CD4-positive, alpha-beta T cell treated with Interleukin-2 at 100 ng/mL for 4 hours (primary cell): ENCODE results near the gene PHOX2A.
"Not testable (repeated sequence)": the region's sequence is repeated elsewhere in the genome, so short reads cannot be mapped to it uniquely, and the experiment has no call there.

Experiments
- DNase-seq: peaks from one replicate; pipeline ENCODE4 v3.0.0-alpha.2; 2020; ENCODE audit warnings: low spot score

Gene PHOX2A

DNA sequence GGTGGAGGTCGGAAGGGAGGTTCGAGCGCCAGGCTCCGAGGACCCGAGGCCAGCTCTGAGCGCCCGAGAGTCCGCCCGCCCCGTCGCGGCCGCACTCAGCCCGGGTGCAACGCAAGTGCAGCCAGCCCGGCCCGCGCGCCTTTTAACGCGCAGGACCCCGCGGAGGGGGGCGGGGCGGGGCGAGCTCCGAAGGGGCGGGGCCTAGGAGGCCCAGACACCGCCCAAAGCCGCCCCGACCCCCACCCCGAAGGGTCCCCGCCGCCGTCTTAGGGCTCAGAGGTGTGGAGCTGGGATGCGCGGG is at the start of gene PHOX2A:
TSS of gene PHOX2A (minus strand) at position 117 of the 301 bp plus-strand sequence. CDS start 172 bp downstream, outside the sequence.
- no peak for DNase-seq

DNA sequence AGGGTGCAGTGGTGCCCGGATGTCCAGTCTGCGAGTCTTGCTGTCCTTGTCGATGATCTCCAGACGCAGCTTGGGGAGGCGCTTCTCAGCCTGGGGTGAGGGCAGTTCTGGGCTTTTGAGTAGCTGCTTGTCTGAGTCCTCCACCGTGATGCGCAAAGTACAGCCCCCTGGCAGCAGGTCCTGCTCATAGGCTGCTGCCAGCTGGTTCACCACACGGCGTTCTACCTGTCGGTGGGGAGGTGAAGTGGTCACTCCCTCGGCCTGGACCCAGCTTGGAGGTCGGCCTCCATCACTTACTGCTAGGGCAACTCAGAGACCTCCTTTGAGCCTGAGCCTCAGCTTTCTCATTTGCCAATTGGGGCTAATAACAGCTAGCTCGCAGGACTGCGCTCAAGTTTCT is 49.4 kb upstream of the PHOX2A start:
- DNase-seq, result no peak

DNA sequence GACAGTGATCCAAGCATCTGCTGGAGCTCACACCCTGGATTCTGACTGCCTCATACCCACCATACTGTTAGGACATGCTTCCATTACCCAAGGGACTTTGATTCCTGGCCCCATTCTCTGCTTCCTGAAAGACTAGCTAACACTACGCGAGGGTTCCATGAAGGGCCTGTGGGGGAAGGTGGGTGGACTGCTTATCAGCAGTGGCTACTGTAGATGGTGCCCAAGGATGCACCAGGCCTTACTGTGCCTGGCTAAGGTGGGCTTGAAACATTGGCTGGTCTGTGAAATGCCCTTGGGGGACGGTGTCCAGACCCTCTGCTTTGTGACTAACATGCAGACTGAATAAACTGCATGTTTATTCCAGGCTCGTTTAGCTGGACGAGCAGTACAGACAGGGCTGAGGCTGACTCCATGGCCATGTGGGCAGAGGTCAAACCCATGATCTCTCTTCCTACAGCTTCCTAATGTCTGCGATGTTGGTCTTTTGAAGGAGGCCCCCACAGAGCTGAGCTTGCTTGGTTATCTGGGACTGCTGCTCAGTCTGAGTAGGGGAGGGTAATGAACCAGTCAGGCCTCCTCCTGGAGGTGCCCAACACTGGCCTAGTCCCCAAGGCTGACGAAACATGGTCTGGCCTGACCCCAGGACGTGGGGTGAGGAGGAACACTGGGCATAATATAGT is 48.3 kb upstream of the PHOX2A start:
- DNase-seq, result no peak

DNA sequence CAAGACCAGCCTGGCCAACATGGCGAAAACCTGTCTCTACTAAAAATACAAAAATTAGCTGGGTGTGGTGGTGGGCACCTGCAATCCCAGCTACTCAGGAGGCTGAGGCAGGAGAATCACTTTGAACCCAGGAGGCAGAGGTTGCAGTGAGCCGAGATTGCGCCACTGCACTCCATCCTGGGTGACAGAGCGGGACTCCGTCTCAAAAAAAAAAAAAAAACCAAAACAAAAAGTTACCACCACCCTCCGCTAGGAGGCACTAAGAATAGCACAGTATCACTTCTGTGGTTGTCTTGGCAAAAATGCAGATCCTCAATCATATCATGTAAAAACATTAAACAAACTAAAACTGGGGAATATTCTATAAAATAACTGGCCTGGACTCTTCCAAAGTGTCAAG is 46.8 kb upstream of the PHOX2A start:
- DNase-seq, result peak; percentile 6

DNA sequence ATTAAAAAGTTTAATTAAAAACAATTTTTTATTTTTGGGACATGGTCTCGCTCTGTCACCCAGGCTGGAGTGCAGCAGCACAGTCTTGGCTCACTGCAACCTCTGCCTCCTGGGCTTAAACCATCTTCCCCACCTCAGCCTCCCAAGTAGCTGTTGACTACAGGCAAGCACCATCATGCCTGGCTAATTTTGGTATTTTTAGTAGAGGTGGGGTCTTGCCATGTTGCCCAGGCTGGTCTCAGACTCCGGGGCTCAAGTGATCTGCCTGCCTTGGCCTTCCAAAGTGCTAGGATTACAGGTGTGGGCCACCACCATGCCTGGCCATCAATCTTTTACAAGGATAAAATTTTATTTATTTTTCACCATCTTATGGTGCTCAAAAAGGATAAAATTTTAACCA is 43.3 kb upstream of the PHOX2A start:
- DNase-seq, result no peak

DNA sequence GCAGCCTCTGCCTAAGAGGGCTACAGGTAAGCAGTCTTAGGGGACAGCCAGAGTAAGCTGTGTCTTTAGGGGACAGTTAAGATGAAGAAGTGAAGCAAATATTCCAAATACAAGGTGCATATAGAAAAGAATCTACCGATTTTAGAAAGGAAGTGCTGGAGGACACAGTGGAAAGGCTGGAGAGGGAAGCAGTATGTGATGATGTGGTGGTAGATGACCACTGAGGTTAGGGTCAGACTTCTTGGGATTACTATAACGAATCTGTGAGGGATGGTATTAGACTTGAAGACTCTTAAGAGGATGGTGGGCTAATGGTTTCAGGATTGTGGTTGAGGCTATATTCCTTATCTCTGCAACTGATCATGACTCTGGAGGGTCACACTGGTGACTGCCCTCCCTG is 40.0 kb upstream of the PHOX2A start:
- DNase-seq, result no peak

DNA sequence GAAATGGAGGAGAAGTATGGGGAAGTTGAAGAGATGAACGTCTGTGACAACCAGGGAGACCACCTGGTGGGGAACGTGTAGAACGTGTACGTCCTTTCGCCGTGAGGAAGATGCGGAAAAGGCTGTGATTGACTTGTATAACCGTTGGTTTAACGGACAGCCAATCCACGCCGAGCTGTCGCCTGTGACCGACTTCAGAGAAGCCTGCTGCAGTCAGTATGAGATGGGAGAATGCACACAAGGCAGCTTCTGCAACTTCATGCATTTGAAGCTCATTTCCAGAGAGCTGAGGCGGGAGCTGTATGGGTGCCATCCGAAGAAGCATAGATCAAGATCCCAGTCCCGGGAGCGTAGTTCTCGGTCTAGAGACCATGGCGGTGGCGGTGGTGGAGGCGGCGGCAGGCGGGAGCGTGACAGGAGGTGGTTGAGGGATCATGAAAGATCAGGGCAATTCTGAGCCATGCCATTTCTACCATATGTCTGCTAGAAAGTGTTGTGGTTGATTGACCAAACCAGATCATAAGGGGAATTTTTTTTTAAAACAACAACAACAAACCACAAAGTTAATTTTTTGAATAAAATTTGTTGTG is 36.8 kb upstream of the PHOX2A start:
- DNase-seq, result no peak

DNA sequence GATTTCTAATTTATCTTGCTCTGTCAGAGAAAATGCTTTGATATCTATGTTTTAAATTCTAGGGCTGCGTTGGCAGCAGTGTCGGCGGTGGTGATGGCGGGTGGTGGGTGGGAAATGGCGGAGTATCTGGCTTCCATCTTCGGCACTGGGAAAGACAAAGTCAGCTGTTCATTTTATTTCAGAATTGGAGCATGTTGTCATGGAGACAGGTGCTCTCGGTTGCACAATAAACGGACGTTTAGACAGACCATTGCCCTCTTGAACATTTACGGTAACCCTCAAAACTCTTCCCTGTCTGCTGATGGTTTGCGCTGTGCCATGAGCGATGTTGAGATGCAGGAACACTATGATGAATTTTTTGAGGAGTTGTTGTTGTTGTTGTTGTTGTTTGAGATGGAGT is 36.1 kb upstream of the PHOX2A start:
- no peak for DNase-seq

DNA sequence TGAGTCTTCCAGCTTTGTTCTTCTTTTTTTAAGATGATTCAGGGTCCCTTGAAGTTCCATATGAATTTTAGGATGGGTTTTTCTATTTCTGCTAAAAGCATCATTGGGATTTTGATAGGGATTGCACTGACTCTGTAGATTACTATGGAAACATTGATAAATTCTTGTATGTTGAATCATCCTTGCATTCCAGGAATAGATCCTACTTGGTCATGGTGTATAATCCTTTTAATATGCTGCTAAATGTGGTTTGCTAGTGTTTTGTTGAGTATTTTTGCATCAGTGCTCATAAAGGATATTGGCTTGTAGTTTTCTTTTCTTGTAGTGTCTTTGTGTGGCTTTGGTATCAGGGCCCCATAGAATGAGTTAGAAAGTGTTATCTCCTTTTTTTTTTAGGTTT is 34.9 kb upstream of the PHOX2A start:
- no peak for DNase-seq

DNA sequence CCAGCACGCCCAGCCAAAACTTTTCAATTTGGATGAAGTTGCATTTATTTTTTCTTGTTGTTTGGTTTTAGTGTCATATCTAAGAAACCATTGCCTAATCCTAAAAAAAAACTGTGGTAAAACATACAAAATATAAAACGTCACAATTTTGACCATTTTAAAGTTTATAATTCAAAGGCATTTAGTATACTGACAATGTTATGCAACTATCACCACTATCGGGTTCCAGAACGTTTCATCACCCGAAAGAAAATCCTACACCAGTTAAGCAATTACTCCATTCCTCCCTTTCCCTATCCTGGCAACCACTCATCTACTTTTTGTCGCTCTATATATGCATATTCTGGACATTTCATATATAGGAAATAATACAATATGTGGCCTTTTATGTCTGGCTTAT is 30.5 kb upstream of the PHOX2A start:
- DNase-seq, result no peak

DNA sequence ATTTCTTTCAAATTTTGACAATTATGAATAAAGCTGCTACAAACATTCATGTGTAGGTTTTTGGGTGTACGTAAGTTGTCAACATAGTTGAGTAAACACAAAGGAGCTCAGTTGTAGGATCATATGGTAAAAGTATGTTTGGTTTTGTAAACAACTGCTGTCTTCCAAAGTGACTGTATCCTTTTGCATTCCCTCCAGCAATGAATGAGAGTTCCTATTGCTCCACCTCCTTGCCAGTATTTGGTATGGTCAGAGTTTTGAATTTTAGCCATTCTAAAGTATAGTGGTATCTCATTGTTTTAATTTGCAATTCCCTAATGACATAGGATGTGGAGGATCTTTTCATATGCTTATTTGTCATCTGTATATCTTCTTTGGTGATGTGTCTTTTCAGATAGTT is 28.0 kb upstream of the PHOX2A start:
- DNase-seq, result no peak

DNA sequence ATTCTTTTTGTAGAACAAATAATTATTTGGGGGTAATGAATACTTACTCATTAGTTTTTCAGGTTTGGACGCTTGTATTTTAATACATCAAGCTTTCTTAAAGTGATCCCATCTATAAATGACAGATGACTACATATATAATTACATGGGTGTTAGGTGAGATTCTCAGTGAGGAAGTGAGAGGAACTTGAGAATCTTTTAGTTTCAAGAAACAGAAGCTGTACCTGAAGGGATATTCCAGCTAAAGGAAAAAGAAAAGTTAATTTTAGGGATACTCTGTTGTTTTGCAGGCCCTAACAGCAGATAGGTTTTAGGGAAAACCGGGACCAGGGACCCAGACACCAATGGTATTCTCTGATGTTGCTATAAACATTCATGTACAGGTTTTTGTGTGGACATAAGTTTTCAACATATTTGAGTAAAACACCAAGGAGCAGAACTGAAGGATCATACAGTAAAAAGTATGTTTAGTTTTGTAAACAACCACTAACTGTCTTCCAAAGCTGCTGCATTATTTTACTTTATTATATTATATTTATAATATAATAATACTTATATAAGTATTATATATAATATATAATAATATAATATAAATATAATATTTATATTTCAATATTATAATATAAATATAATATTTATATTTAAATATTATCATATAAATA is 24.1 kb upstream of the PHOX2A start:
- no peak for DNase-seq

DNA sequence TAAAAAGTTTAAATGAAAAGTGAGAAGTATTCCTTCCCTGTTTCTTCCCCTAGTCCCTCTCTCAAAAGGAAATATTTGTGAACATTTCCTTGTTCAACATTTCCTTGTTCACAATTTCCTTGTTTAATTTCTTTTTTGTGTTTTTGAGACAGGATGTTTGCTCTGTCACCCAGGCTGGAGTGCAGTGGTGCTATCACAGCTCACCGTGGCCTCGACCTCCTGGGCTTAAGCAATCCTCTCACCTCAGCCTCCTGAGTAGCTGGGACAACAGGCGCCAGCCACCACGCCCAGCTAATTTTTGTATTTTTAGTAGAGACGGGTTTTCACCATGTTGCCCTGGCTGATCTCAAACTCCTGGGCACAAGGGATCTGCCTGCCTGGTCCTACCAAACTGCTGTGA is 23.0 kb upstream of the PHOX2A start:
- not testable (repeated sequence) for DNase-seq

DNA sequence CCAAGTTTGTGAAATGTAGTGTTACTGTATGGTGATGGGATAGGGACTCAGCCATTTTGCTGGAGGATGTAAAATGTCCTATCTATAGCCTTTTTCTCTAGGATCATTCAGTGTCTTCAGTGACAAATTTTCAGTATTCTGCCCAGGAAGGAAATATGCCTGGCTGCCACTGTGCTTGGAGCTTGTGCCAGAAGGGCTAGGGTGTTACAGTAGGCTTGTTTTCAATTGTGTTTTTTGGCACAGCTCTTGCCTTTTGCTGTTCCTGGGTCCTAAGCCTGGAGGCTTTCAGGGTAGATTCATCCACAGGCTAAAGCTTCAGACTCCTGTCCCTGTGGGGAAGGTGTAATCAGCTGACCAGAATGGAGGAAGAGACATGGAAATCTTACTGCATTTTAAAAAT is 22.0 kb upstream of the PHOX2A start:
- no peak for DNase-seq

DNA sequence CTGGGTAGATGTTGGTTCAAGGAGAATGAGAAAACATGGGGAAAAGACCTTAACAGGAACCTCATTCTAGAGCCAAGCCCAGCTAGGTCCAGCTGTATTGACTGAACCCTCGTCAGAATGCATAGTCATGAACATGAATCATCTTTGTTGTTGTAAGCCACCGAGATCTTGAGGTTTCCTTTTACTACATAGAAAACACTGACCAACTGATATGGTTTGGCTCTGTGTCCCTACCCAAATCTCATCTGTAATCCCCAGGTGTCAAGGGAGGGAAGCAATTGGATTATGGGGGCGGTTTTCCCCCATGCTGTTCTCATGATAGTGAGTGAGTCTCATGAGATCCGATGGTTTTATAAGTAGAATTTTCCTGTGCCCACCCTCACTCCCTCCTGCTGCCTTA is 19.4 kb upstream of the PHOX2A start:
- DNase-seq, result no peak

DNA sequence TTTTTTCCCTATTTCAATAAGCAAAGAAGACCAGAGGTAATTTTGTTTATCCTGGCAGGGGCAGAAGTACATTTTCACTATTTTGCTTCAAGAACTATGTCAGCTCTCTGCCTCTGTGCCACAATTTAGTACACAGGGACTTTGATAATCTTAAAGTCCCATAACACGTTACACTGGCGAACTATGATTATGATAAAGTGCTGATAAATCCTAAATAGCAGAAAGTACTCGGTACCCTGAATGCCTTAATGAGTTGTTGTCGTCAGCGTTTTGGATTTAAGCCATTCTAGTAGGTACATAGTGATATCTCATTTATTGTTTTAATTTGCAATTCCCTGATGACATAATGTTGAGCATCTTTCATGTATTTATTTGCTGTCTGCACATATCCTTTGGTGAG is 16.6 kb upstream of the PHOX2A start:
- no peak for DNase-seq

DNA sequence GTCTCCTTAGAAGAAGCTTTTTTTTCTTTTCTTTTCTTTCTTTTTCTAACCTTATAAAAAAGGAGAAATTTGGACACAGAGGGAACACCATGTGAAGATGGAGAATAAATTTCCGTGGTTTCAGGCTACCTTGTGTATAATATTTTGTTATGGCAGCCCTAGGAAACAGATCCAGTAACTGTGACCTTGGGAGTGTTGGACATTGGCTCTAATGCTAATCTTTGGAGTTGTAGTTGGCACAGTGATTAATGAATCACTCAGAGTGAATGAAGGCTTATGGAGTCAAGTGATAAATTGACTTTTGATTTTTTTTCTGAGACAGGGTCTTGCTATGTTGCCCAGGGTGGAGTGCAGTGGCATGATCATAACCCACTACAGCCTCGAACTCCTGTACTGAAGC is 15.5 kb upstream of the PHOX2A start:
- no peak for DNase-seq

DNA sequence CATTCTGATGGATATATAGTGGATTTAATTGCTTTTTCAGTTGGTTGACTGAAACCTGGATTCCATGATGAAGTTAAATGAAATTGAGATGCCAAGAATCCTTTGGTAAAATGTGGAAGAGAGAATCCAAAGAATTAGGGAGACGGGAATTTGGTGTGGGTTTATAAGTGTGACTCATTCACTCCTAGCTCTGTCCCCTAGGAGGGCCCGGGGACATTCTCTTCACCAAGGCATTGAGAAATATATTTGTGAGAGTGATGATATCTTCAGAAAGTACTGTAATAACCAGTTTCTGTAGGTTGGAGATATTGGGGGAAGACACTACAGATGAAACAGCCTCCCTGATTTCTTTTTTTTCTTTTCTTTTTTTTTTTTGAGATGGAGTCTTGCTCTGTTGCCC is 13.6 kb upstream of the PHOX2A start:
- DNase-seq, result no peak

DNA sequence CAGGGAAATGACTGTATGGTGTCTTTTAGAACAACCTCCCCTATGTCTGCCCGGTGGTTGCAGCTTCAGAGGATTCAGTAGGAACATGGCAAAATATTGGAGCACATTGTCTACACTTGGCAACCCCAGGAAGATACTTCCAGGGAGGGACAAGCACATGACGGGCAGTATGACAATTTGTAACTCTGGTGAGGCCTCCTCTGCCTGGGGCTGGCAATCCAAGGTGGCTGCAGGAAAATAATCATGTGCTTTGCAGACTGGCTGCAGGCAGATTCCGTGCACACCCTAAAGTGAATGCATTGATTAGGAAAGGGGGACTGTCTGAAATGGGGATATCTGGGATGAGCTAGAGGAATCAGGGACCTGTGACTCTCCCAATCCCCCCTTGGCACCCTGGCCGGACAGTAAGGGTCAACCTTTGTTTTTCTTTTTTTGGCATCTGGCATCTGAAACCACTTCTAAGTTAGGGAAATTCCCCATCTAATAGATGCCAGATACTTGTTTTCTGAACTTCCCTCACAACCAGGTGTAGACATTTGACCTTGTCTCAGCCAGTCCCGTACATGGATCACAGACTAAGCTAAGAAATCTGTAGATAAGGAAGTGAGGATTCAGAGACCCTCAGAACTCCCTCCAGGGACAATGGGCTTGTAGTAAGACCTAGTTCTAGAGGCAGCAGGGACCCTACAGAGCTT is 10.5 kb upstream of the PHOX2A start:
- DNase-seq, result no peak

DNA sequence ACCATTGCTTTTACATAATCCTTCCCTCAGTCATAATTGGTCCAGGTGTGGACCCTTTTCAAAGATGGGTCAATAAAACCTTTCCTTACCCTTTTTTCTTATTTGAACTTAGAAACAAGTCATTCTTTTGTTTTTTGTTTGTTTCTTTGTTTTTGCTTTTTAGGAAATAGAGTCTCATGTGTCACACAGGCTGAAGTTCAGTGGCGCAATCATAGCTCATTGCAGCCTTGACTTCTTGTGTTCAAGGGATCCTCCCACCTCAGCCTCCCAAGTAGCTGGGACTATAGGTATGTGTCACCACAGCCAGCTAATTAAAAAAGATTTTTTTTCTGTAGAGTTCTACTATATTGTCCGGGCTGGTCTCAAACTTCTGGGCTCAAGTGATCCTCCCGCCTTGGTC is 9.4 kb upstream of the PHOX2A start:
- no peak for DNase-seq

DNA sequence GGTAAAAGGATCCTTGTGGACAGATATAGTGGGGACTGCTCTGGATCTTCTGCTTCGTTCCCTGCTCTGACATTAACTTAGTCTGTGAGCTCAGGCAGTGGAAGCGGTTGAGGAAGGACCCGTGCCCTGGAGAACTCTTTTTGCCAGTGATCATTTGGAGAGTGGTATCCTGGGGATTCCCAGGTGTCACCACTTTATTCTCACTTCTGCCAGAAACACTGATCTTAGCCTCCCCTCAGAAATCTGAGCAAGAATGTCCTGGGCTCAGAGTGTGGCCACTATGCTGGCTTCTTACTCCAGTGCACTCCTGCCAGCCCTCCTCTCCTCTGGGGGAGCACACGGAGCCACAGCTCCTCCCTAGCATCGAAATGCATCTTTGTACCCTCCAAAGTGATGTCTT is 7.6 kb upstream of the PHOX2A start:
- DNase-seq, result no peak

DNA sequence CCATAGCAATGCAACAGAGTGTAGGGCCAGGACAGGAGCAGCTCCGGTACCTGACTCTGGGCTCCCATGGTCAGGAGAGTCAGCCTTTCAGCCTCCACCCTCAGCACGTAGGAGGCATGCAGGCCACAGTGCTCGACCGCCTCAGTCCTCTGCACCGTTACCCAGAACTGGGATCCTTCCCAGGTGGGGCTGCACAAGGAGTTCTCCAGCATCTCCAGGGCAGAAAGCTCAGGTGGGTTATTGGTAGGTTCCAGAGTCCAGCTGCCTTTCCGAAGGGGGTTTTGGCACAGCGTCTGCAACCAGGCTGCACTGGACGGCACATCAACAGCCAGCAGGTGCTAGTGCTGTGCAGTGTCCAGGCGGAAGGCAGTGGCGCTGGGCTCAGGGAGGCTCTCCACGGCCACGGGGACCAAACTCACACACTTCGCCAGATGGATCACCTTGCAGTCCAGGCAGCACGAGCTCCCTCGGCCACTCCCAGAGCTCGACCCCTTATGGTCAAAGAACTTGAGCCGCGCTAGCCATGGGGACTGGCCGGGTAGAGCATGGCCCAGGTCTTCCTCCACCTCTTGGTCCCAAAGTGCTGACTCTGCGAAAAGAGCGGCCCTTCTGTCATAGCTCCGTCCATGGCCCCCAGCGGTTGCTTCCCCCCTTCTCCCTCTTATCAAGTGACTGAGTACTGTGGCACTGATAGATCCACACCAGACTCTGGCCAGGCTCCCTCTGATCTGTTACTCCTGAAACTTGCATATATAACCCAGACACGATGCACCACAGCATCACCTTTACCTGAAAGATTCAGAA is 6.9 kb upstream of the PHOX2A start:
- DNase-seq, result no peak

DNA sequence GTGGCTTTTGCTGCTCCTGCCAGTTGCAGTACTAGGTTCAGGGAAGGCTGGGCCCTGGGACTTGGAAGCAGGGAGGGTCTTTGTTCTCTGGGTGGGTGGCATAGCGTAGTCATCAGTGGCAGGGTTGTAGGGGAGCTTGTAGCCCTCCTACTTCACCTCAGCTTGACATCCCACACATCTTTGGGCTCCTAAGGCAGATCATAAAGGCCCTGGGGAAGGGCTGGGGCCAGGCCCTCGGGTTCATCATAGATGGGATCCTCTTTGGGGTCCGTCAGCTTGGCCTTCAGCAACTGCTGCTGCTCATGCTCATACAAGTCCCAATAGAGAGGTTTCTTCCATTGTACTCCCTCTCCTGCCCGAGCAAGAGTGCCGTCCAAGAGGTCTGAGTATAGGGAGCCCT is 6.0 kb upstream of the PHOX2A start:
- no peak for DNase-seq
